ENCODE results near the gene GTF2IRD2.
"Not testable (repeated sequence)": the region's sequence is repeated elsewhere in the genome, so short reads cannot be mapped to it uniquely, and the experiment has no call there.

GTF2IRD2 gene

GRCh38 chr7:74850833-74851721 is at the start of gene GTF2IRD2:
Gene GTF2IRD2 (minus strand): TSS chr7:74851605. CDS start chr7:74836378, 15,227 bp downstream.
- not testable (repeated sequence) for DNase-seq

- DNase-seq: peak; percentile 82
Measured at GRCh38 chr7:74890158-74891123, 39.0 kb upstream of the GTF2IRD2 start.

GRCh38 chr7:74889518-74890129 is 38.2 kb upstream of the GTF2IRD2 start:
- DNase-seq: not testable (repeated sequence)

GRCh38 chr7:74885295-74885694 is 33.9 kb upstream of the GTF2IRD2 start:
- DNase-seq: not testable (repeated sequence)

- DNase-seq: not testable (repeated sequence)
Measured at GRCh38 chr7:74882110-74882509, 30.7 kb upstream of the GTF2IRD2 start.

- DNase-seq: peak; percentile 59
Measured at GRCh38 chr7:74874748-74875512, 23.5 kb upstream of the GTF2IRD2 start.

GRCh38 chr7:74874104-74874747 is 22.8 kb upstream of the GTF2IRD2 start:
- DNase-seq: not testable (repeated sequence)

- not testable (repeated sequence) for DNase-seq
Measured at GRCh38 chr7:74872542-74872941, 21.1 kb upstream of the GTF2IRD2 start.

- DNase-seq: not testable (repeated sequence)
Measured at GRCh38 chr7:74865777-74866176, 14.4 kb upstream of the GTF2IRD2 start.

GRCh38 chr7:74849853-74850252 is 1.6 kb downstream of the GTF2IRD2 start:
- DNase-seq: not testable (repeated sequence)

GRCh38 chr7:74830411-74830810 is 21.0 kb downstream of the GTF2IRD2 start:
- DNase-seq: not testable (repeated sequence)

- not testable (repeated sequence) for DNase-seq
Measured at GRCh38 chr7:74829959-74830358, 21.4 kb downstream of the GTF2IRD2 start.

GRCh38 chr7:74821259-74821658 is 30.1 kb downstream of the GTF2IRD2 start:
- DNase-seq: not testable (repeated sequence)

GRCh38 chr7:74820146-74820805 is 31.1 kb downstream of the GTF2IRD2 start:
- not testable (repeated sequence) for DNase-seq

- not testable (repeated sequence) for DNase-seq
Measured at GRCh38 chr7:74815882-74816281, 35.5 kb downstream of the GTF2IRD2 start.

GRCh38 chr7:74798644-74799043 is 52.8 kb downstream of the GTF2IRD2 start:
- not testable (repeated sequence) for DNase-seq

- DNase-seq: not testable (repeated sequence)
Measured at GRCh38 chr7:74797848-74798622, 53.4 kb downstream of the GTF2IRD2 start.

GRCh38 chr7:74789200-74789736 is 62.1 kb downstream of the GTF2IRD2 start:
- DNase-seq: not testable (repeated sequence)

GRCh38 chr7:74788369-74789150 is 62.8 kb downstream of the GTF2IRD2 start:
- DNase-seq: peak; percentile 93
